ENCODE results near the gene ALDOB.

- no peak for TF ChIP-seq RAD21 (IDR thresholded peaks at IDR 0.05 in 1 of 2, conservative IDR thresholded peaks at IDR 0.05 in 1 of 2; ENCODE audit: low read depth in 2 of 2, low read length in 2 of 2)
- TF ChIP-seq, protein P1, sequence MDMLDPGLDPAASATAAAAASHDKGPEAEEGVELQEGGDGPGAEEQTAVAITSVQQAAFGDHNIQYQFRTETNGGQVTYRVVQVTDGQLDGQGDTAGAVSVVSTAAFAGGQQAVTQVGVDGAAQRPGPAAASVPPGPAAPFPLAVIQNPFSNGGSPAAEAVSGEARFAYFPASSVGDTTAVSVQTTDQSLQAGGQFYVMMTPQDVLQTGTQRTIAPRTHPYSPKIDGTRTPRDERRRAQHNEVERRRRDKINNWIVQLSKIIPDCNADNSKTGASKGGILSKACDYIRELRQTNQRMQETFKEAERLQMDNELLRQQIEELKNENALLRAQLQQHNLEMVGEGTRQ (IDR thresholded peaks at IDR 0.05; ENCODE audit: low read length) = no peak
- no peak for TF ChIP-seq CHD2 (IDR thresholded peaks at IDR 0.05; ENCODE audit: low read length)
- no peak for TF ChIP-seq CTCF (IDR thresholded peaks at IDR 0.05; ENCODE audit: control extremely low read depth in 1 of 3, insufficient read depth in 1 of 3, low read depth in 1 of 3, low read length in 3 of 3)
- TF ChIP-seq SIX5 (IDR thresholded peaks at IDR 0.05; ENCODE audit: low read depth, low read length) = no peak
- no peak for TF ChIP-seq PHF8 (conservative IDR thresholded peaks at IDR 0.05; ENCODE audit: low read depth, low read length)
Observed at GRCh38 chr9:101446732-101447131, 11.2 kb upstream of the ALDOB start.
